ENCODE results near the gene SH2D3C. TPM values are rescaled to one million over a fixed set of nuclear protein-coding genes. Genes with fewer than 3 reads are reported as not detected.

Gene SH2D3C
- total and polyA plus RNA-seq, 9 of the 15 experiments (the other 6 are each of a cell fraction or from before 2014, with no cell fraction given) = 0.03 to 1.2 (median 0.22) TPM; not detected in 1

DNA sequence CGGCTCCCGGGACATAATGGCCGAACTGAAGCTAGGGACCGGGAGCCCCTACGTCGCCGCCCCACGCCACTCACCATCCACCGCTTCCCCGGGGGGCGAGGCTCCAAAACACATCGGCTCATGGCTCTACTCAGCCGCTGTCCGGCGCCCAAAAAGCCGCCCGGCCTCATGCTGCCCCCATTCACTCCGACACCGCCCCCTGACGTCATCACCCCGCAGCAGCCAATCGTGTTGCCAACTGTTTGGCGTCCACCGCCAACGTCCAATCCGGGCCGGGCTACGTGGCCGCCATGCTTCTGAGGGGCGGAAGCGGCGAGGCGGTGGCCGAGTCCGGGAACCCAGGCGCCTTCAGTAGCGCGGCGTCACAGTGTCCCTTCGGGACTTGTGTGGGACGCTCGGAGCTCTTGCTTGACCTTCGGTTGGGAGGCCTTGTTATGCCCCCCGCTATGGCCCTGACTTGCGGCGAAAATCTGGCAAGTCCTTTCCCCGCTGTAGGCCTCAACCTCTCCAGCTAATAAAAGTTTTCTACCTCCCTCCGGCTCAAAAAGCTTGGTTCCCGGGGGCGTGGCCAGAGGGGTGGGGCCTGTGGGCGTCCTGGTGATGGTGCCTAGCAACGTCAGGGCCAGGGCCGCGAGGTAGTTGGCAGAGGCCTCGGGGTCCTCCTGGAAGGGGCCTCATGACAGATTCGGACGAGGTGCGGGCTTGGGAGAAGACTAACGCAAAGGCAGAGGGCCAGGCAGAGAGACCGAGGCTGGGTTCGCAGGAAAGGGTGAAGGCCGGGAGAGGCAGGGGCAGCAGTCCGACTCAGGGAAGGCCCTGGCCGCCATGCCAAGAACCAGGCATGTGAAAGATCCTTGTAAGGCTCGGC, 62.8 kb downstream of the SH2D3C start, which contains the start of the genes PTRH1 and TTC16 (continued):
- TF ChIP-seq, protein P1, sequence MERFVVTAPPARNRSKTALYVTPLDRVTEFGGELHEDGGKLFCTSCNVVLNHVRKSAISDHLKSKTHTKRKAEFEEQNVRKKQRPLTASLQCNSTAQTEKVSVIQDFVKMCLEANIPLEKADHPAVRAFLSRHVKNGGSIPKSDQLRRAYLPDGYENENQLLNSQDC (CRISPR knock-in tag; IDR thresholded peaks at IDR 0.05) = no peak
- TF ChIP-seq ETV5 (CRISPR knock-in tag; IDR thresholded peaks at IDR 0.05; ENCODE audit: low read depth) = peak; percentile 44; the same call in 1 of the 2 replicates
- TF ChIP-seq SUPT5H (IDR thresholded peaks at IDR 0.05) = 0 out of 2 replicates have a peak, but pooled peaks have one; percentile 59
- no peak for TF ChIP-seq RBM17 (IDR thresholded peaks at IDR 0.05; ENCODE audit: borderline replicate concordance, low read depth, low read length)
- TF ChIP-seq ZNF41 (CRISPR knock-in tag; conservative IDR thresholded peaks at IDR 0.05) = no peak
- TF ChIP-seq CREB1 (IDR thresholded peaks at IDR 0.05) = peak; percentile 95
- peak; percentile 97 for TF ChIP-seq CREB1 (CRISPR knock-in tag; IDR thresholded peaks at IDR 0.05)
- TF ChIP-seq, protein P2, sequence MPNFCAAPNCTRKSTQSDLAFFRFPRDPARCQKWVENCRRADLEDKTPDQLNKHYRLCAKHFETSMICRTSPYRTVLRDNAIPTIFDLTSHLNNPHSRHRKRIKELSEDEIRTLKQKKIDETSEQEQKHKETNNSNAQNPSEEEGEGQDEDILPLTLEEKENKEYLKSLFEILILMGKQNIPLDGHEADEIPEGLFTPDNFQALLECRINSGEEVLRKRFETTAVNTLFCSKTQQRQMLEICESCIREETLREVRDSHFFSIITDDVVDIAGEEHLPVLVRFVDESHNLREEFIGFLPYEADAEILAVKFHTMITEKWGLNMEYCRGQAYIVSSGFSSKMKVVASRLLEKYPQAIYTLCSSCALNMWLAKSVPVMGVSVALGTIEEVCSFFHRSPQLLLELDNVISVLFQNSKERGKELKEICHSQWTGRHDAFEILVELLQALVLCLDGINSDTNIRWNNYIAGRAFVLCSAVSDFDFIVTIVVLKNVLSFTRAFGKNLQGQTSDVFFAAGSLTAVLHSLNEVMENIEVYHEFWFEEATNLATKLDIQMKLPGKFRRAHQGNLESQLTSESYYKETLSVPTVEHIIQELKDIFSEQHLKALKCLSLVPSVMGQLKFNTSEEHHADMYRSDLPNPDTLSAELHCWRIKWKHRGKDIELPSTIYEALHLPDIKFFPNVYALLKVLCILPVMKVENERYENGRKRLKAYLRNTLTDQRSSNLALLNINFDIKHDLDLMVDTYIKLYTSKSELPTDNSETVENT (CRISPR knock-in tag; IDR thresholded peaks at IDR 0.05) = peak; percentile 71; the same call in 1 of the 2 replicates
- no peak; the same call in 1 of the 2 replicates for TF ChIP-seq CREB3 (tag; conservative IDR thresholded peaks at IDR 0.05; ENCODE audit: low read depth)
- TF ChIP-seq SRSF9 (IDR thresholded peaks at IDR 0.05; ENCODE audit: borderline replicate concordance, low read depth, low read length) = no peak
- TF ChIP-seq, protein P3, sequence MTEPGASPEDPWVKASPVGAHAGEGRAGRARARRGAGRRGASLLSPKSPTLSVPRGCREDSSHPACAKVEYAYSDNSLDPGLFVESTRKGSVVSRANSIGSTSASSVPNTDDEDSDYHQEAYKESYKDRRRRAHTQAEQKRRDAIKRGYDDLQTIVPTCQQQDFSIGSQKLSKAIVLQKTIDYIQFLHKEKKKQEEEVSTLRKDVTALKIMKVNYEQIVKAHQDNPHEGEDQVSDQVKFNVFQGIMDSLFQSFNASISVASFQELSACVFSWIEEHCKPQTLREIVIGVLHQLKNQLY (CRISPR knock-in tag; conservative IDR thresholded peaks at IDR 0.05) = no peak
- TF ChIP-seq FOXP4 (CRISPR knock-in tag; IDR thresholded peaks at IDR 0.05; ENCODE audit: borderline replicate concordance) = 0 out of 2 replicates have a peak, but pooled peaks have one; percentile 32
- TF ChIP-seq CREM (IDR thresholded peaks at IDR 0.05; ENCODE audit: low read depth) = peak; percentile 98
- TF ChIP-seq, protein P4, sequence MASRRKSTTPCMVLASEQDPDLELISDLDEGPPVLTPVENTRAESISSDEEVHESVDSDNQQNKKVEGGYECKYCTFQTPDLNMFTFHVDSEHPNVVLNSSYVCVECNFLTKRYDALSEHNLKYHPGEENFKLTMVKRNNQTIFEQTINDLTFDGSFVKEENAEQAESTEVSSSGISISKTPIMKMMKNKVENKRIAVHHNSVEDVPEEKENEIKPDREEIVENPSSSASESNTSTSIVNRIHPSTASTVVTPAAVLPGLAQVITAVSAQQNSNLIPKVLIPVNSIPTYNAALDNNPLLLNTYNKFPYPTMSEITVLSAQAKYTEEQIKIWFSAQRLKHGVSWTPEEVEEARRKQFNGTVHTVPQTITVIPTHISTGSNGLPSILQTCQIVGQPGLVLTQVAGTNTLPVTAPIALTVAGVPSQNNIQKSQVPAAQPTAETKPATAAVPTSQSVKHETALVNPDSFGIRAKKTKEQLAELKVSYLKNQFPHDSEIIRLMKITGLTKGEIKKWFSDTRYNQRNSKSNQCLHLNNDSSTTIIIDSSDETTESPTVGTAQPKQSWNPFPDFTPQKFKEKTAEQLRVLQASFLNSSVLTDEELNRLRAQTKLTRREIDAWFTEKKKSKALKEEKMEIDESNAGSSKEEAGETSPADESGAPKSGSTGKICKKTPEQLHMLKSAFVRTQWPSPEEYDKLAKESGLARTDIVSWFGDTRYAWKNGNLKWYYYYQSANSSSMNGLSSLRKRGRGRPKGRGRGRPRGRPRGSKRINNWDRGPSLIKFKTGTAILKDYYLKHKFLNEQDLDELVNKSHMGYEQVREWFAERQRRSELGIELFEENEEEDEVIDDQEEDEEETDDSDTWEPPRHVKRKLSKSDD (conservative IDR thresholded peaks at IDR 0.05; ENCODE audit: low read length) = no peak

Data from K562 (cell line).